ENCODE results near the gene RALGAPA1.
"Not testable (repeated sequence)": the region's sequence is repeated elsewhere in the genome, so short reads cannot be mapped to it uniquely, and the experiment has no call there.

RALGAPA1 gene

DNA sequence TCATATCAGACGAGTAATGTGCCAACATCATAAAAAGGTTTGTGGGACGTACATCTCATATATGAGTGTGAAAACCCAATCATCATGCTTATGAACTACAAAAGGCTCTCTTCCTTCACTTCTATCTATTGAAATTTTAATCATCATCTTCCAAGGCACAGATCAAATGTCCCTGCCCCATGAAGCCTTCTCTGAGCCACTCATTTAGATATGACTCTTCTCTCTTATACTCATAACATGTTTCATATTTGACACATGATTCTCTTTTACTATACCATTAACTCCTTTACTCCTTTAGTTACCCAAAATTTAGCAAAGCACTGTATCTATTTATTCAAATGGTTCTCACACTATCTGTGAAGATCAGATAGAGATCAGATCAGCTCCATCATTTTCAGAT is 22.2 kb downstream of the RALGAPA1 start:
- Histone ChIP-seq H3K36me3 (ENCODE audit: control insufficient read depth in 1 of 2, insufficient read depth in 2 of 2, low read length in 2 of 2) (no peaks in the 10 kb centered on the region), H3K9me3 (ENCODE audit: control insufficient read depth in 1 of 2, low read length in 2 of 2) (no peaks in the 10 kb centered on the region), H3K4me1 (ENCODE audit: control insufficient read depth in 1 of 2, insufficient read depth in 2 of 2, low read length in 2 of 2) (no peaks in the 10 kb centered on the region), H3K27ac (ENCODE audit: low read length) (no peak overlapping the region), H3K4me3 (ENCODE audit: low read depth in 1 of 2, low read length in 2 of 2) (no peak overlapping the region), H3K27me3 (ENCODE audit: low read depth, low read length) (no peaks in the 10 kb centered on the region)

- H3K4me3 ChIP-seq (ENCODE audit: low read depth in 1 of 2, low read length in 2 of 2), result no peak overlapping the region
- no peaks in the 10 kb centered on the region for H3K36me3 ChIP-seq (ENCODE audit: control insufficient read depth in 1 of 2, insufficient read depth in 2 of 2, low read length in 2 of 2)
- H3K27ac ChIP-seq (ENCODE audit: low read length), result no peak overlapping the region
- H3K4me1 ChIP-seq (ENCODE audit: control insufficient read depth in 1 of 2, insufficient read depth in 2 of 2, low read length in 2 of 2), result no peaks in the 10 kb centered on the region
- H3K9me3 ChIP-seq (ENCODE audit: control insufficient read depth in 1 of 2, low read length in 2 of 2), result peaks cover 0 to 4% of the 10 kb centered on the region in 2 donors
- no peaks in the 10 kb centered on the region for H3K27me3 ChIP-seq (ENCODE audit: low read depth, low read length)
These were observed 25.4 kb downstream of the RALGAPA1 start for GRCh38 chr14:35783699-35784098.

DNA sequence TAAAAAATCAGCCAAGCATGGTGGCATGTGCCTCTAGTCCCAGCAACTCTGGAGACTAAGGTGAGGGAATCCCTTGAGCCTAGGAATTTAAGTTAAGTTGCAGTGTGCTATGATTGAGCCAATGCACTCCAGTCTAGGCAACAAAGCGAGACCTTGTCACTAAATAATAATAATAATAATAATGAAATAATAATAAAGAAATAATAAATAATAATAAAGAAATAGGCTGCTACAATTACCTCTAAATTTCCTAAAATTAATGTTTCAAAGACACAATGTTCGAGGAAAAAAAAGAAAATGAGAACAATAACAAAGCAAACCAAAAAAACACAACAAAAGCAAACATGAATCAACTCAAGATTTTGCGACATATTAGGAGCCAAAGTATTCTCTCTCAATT is 29.7 kb downstream of the RALGAPA1 start:
- Histone ChIP-seq H3K9me3 (ENCODE audit: control insufficient read depth in 1 of 2, low read length in 2 of 2) (peaks cover 0 to 4% of the 10 kb centered on the region in 2 donors), H3K36me3 (ENCODE audit: control insufficient read depth in 1 of 2, insufficient read depth in 2 of 2, low read length in 2 of 2) (no peaks in the 10 kb centered on the region), H3K4me3 (ENCODE audit: low read depth in 1 of 2, low read length in 2 of 2) (no peak overlapping the region), H3K4me1 (ENCODE audit: control insufficient read depth in 1 of 2, insufficient read depth in 2 of 2, low read length in 2 of 2) (no peaks in the 10 kb centered on the region), H3K27ac (ENCODE audit: low read length) (no peak overlapping the region), H3K27me3 (ENCODE audit: low read depth, low read length) (no peaks in the 10 kb centered on the region)

DNA sequence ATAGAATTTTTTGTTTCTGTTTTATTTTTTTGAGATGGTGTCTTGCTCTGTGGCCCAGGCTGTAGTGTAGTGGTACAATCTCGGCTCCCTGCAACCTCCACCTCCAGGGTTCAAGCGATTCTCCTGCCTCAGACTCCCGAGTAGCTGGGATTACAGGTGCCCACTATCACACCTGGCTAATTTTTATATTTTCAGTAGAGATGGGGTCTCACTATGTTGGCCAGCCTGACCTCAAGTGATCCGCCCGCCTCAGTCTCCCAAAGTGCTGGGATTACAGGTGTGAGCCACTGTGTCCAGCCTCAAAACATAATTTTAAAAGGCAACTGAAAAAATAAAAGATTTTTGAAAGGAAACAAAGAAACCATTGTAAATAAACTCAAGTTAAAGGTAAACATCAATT is 31.5 kb downstream of the RALGAPA1 start:
- not testable (repeated sequence) for H3K27ac ChIP-seq (ENCODE audit: low read length); H3K4me1 ChIP-seq (ENCODE audit: control insufficient read depth in 1 of 2, insufficient read depth in 2 of 2, low read length in 2 of 2); H3K9me3 ChIP-seq (ENCODE audit: control insufficient read depth in 1 of 2, low read length in 2 of 2); H3K27me3 ChIP-seq (ENCODE audit: low read depth, low read length); H3K36me3 ChIP-seq (ENCODE audit: control insufficient read depth in 1 of 2, insufficient read depth in 2 of 2, low read length in 2 of 2); H3K4me3 ChIP-seq (ENCODE audit: low read depth in 1 of 2, low read length in 2 of 2)

DNA sequence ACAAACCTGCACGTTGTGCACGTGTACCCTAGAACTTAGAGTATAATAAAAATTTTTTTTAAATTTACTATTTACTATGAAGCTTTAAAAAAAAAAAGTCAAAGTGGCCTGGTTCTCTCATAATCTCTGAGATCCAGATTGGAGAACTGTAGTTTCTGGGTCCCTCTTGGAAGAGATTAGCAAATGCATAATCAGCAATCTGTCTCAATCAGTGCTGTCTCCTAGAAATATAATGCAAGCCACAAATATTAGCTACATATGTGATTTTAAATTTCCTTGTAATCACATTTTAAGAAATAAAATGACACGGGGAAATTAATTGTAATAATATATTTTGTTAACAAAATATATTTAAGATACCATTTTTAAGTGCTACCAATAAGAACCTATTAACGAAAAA is 32.3 kb downstream of the RALGAPA1 start:
- Histone ChIP-seq H3K9me3 (ENCODE audit: control insufficient read depth in 1 of 2, low read length in 2 of 2) (peaks cover 0 to 4% of the 10 kb centered on the region in 2 donors), H3K27me3 (ENCODE audit: low read depth, low read length) (no peaks in the 10 kb centered on the region), H3K36me3 (ENCODE audit: control insufficient read depth in 1 of 2, insufficient read depth in 2 of 2, low read length in 2 of 2) (no peaks in the 10 kb centered on the region), H3K4me1 (ENCODE audit: control insufficient read depth in 1 of 2, insufficient read depth in 2 of 2, low read length in 2 of 2) (peaks cover 0 to 3% of the 10 kb centered on the region in 2 donors), H3K27ac (ENCODE audit: low read length) (no peak overlapping the region), H3K4me3 (ENCODE audit: low read depth in 1 of 2, low read length in 2 of 2) (no peak overlapping the region)

DNA sequence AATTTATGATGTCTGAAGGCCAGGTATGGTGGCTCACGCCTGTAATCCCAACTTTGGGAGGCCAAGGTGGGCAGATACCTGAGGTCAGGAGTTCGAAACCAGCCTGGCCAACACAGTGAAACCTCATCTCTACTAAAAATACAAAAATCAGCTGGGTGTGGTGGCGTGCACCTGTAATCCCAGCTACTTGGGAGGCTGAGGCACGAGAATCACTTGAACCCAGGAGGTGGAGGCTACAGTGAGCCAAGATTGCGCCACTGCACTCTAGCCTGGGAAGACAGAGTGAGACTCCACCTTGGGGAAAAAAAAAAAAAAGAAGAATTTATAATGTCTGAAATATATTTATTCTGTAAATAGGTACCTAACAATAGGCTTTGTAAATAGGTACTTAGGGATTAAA is 33.0 kb downstream of the RALGAPA1 start:
- not testable (repeated sequence) for H3K4me3 ChIP-seq (ENCODE audit: low read depth in 1 of 2, low read length in 2 of 2); H3K9me3 ChIP-seq (ENCODE audit: control insufficient read depth in 1 of 2, low read length in 2 of 2)

DNA sequence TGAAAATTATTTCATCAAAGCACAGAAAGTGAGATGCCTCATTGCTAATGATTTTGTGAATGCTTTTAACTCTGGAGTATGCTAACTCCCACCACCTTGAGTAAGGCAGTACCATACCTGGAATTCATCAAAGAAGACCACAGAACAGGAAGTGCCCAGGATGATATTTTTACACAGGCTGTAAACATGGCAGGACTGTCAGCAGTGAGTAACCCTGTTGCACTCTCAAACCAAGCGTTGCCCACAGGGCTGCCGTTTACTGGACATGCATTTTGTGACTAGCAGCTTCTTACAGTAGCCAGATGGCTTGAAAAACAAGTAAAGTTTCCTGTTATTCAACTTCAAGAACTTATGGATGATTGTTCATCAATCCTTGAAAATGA is 42.4 kb downstream of the RALGAPA1 start:
- Histone ChIP-seq H3K27ac (ENCODE audit: low read length) (no peak overlapping the region), H3K4me3 (ENCODE audit: low read depth in 1 of 2, low read length in 2 of 2) (no peak overlapping the region), H3K9me3 (ENCODE audit: control insufficient read depth in 1 of 2, low read length in 2 of 2) (no peaks in the 10 kb centered on the region), H3K27me3 (ENCODE audit: low read depth, low read length) (no peaks in the 10 kb centered on the region), H3K36me3 (ENCODE audit: control insufficient read depth in 1 of 2, insufficient read depth in 2 of 2, low read length in 2 of 2) (peaks cover 4 to 5% of the 10 kb centered on the region in 2 donors), H3K4me1 (ENCODE audit: control insufficient read depth in 1 of 2, insufficient read depth in 2 of 2, low read length in 2 of 2) (no peaks in the 10 kb centered on the region)

More for the DNA sequence above, 33.0 kb downstream of the RALGAPA1 start:
- H3K27ac ChIP-seq (ENCODE audit: low read length); H3K4me1 ChIP-seq (ENCODE audit: control insufficient read depth in 1 of 2, insufficient read depth in 2 of 2, low read length in 2 of 2); H3K36me3 ChIP-seq (ENCODE audit: control insufficient read depth in 1 of 2, insufficient read depth in 2 of 2, low read length in 2 of 2); H3K27me3 ChIP-seq (ENCODE audit: low read depth, low read length): not testable (repeated sequence)

DNA sequence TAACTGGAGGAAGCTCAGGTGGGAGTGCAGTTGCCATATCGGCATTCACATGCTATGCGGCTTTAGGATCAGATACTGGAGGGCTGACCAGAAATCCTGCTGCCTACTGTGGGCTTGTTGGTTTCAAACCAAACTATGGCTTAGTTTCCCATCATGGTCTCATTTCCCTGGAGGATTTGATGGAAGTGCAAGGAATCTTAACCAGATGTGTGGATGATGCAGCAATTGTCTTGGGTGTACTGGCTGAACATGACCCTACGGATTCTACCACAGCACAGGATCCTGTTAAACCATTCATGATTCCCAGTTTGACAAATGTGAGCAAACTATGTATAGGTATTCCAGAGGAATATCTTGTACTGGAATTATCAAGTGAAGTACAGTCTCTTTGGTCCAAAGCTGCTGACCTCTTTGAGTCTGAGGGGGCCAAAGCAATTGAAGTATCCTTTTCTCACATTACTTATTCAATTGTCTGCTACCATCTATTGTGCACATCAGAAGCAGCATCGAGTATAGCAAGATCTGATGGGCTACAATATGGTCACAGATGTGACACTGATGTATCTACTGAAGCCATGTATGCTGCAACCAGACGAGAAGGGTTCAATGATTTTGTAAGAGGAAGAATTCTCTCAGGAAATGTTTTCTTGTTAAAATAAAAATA is 42.9 kb downstream of the RALGAPA1 start:
- Histone ChIP-seq H3K4me1 (ENCODE audit: control insufficient read depth in 1 of 2, insufficient read depth in 2 of 2, low read length in 2 of 2) (no peaks in the 10 kb centered on the region), H3K9me3 (ENCODE audit: control insufficient read depth in 1 of 2, low read length in 2 of 2) (no peaks in the 10 kb centered on the region), H3K27ac (ENCODE audit: low read length) (no peak overlapping the region), H3K4me3 (ENCODE audit: low read depth in 1 of 2, low read length in 2 of 2) (no peak overlapping the region), H3K36me3 (ENCODE audit: control insufficient read depth in 1 of 2, insufficient read depth in 2 of 2, low read length in 2 of 2) (peaks cover 4 to 5% of the 10 kb centered on the region in 2 donors), H3K27me3 (ENCODE audit: low read depth, low read length) (no peaks in the 10 kb centered on the region)

- H3K9me3 ChIP-seq (ENCODE audit: control insufficient read depth in 1 of 2, low read length in 2 of 2), result no peaks in the 10 kb centered on the region
- peaks cover 11 to 16% of the 10 kb centered on the region in 2 donors for H3K36me3 ChIP-seq (ENCODE audit: control insufficient read depth in 1 of 2, insufficient read depth in 2 of 2, low read length in 2 of 2)
- H3K4me3 ChIP-seq (ENCODE audit: low read depth in 1 of 2, low read length in 2 of 2), result no peak overlapping the region
- no peak overlapping the region for H3K27ac ChIP-seq (ENCODE audit: low read length)
- no peaks in the 10 kb centered on the region for H3K4me1 ChIP-seq (ENCODE audit: control insufficient read depth in 1 of 2, insufficient read depth in 2 of 2, low read length in 2 of 2)
- H3K27me3 ChIP-seq (ENCODE audit: low read depth, low read length), result no peaks in the 10 kb centered on the region
These were observed 47.2 kb downstream of the RALGAPA1 start for GRCh38 chr14:35761922-35762321.

DNA sequence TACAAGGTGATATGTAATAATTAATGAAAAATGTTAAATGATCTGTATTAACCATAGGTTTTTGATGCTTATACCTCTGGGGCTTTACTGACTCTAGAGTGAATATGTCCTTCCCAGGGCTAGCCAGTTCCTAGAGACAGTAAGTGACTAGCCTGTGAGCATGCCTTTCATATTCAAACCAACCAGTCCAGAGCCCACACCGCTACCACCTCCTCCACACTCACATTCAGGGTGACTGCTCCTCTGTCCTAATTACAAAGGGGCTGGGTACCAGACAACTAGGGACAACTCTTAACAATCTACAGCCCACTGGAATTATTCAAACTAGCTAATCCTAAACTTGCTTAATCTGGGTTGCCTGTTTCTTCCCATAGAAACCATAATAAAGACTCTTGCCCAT is 49.0 kb downstream of the RALGAPA1 start:
- no peaks in the 10 kb centered on the region for H3K4me1 ChIP-seq (ENCODE audit: control insufficient read depth in 1 of 2, insufficient read depth in 2 of 2, low read length in 2 of 2)
- H3K9me3 ChIP-seq (ENCODE audit: control insufficient read depth in 1 of 2, low read length in 2 of 2), result no peaks in the 10 kb centered on the region
- peaks cover 23 to 26% of the 10 kb centered on the region in 2 donors for H3K36me3 ChIP-seq (ENCODE audit: control insufficient read depth in 1 of 2, insufficient read depth in 2 of 2, low read length in 2 of 2)

GRCh38 chr14:35758523-35759129 is 50.5 kb downstream of the RALGAPA1 start:
- Histone ChIP-seq H3K4me3 (ENCODE audit: low read depth in 1 of 2, low read length in 2 of 2) (no peak overlapping the region), H3K36me3 (ENCODE audit: control insufficient read depth in 1 of 2, insufficient read depth in 2 of 2, low read length in 2 of 2) (peaks cover 38 to 41% of the 10 kb centered on the region in 2 donors), H3K9me3 (ENCODE audit: control insufficient read depth in 1 of 2, low read length in 2 of 2) (no peaks in the 10 kb centered on the region), H3K4me1 (ENCODE audit: control insufficient read depth in 1 of 2, insufficient read depth in 2 of 2, low read length in 2 of 2) (no peaks in the 10 kb centered on the region), H3K27me3 (ENCODE audit: low read depth, low read length) (no peaks in the 10 kb centered on the region), H3K27ac (ENCODE audit: low read length) (no peak overlapping the region)

More for the DNA sequence above, 49.0 kb downstream of the RALGAPA1 start:
- Histone ChIP-seq H3K27ac (ENCODE audit: low read length) (no peak overlapping the region), H3K4me3 (ENCODE audit: low read depth in 1 of 2, low read length in 2 of 2) (no peak overlapping the region), H3K27me3 (ENCODE audit: low read depth, low read length) (no peaks in the 10 kb centered on the region)

GRCh38 chr14:35754671-35755070 is 54.4 kb downstream of the RALGAPA1 start:
- Histone ChIP-seq H3K4me3 (ENCODE audit: low read depth in 1 of 2, low read length in 2 of 2) (no peak overlapping the region), H3K9me3 (ENCODE audit: control insufficient read depth in 1 of 2, low read length in 2 of 2) (no peaks in the 10 kb centered on the region), H3K27ac (ENCODE audit: low read length) (no peak overlapping the region), H3K4me1 (ENCODE audit: control insufficient read depth in 1 of 2, insufficient read depth in 2 of 2, low read length in 2 of 2) (no peaks in the 10 kb centered on the region), H3K36me3 (ENCODE audit: control insufficient read depth in 1 of 2, insufficient read depth in 2 of 2, low read length in 2 of 2) (peaks cover 44 to 56% of the 10 kb centered on the region in 2 donors), H3K27me3 (ENCODE audit: low read depth, low read length) (no peaks in the 10 kb centered on the region)

Data from muscle layer of duodenum (tissue), 2 donors.